OCI-LY3 (cell line): Measurements from ENCODE around the gene FOSL2.

Experiments
- EZH2phosphoT487 ChIP-seq: fragments of 200-600 bp; shearing (Covaris generic); IDR thresholded peaks from 2 replicates; pipeline ENCODE4 v1.6.1; 2018; ENCODE audit warnings: antibody characterized with exemption, mixed run types, low read depth
- TF ChIP-seq, protein P1 (sequence below): fragments of 200-600, 300-600 bp; sonication (generic); IDR thresholded peaks from 2 replicates; pipeline ENCODE4 v1.5.1; 2014; ENCODE audit warnings: antibody characterized with exemption, low read length, low read depth

- TF ChIP-seq, protein P1, sequence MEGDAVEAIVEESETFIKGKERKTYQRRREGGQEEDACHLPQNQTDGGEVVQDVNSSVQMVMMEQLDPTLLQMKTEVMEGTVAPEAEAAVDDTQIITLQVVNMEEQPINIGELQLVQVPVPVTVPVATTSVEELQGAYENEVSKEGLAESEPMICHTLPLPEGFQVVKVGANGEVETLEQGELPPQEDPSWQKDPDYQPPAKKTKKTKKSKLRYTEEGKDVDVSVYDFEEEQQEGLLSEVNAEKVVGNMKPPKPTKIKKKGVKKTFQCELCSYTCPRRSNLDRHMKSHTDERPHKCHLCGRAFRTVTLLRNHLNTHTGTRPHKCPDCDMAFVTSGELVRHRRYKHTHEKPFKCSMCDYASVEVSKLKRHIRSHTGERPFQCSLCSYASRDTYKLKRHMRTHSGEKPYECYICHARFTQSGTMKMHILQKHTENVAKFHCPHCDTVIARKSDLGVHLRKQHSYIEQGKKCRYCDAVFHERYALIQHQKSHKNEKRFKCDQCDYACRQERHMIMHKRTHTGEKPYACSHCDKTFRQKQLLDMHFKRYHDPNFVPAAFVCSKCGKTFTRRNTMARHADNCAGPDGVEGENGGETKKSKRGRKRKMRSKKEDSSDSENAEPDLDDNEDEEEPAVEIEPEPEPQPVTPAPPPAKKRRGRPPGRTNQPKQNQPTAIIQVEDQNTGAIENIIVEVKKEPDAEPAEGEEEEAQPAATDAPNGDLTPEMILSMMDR = no peak
- no peak for TF ChIP-seq EZH2phosphoT487
Measured at GRCh38 chr2:28438532-28439063, 45.9 kb downstream of the FOSL2 start.
